ENCODE data around the gene MICOS13. TPM values are rescaled to one million over a fixed set of nuclear protein-coding genes. Genes with fewer than 3 reads are reported as not detected.

MICOS13 gene
- total RNA-seq, 4 donors from 2014 or later, result 29.7 to 60.6 (median 50.7) TPM

DNA sequence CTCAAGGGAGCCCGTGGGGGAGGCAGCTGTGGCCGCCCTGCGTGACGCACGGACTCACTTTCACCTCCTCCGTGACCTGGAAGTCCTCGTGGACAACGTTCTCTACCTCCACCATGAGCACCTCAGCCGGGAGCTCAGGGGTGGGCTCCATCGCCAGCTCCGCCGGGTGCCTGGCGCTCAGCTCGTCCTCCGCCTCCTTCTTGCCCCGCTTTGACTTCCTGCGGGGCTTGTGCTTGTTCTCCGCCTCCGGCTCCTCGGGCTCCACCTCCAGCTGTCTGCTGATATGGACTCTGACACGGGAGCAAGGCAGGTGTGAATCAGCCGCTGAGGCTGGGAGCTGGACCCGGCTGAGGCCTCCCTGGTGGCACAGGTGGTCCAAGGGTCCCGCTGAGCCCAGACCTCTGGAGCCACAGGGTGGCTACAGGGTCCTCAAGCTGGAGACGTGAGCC lies 31.4 kb upstream of the MICOS13 start:
- no peak overlapping the region for H3K4me3 ChIP-seq
- H3K9me3 ChIP-seq, result no peaks in the 10 kb centered on the region
- WGBS, 2 donors (ENCODE audit: low coverage in 1 of 2), result 77 to 91% methylated on average over 6 to 7 of the region's 25 CpGs
- no peaks in the 10 kb centered on the region for H3K27me3 ChIP-seq
- no peak overlapping the region for H3K27ac ChIP-seq
- TF ChIP-seq, protein P1, sequence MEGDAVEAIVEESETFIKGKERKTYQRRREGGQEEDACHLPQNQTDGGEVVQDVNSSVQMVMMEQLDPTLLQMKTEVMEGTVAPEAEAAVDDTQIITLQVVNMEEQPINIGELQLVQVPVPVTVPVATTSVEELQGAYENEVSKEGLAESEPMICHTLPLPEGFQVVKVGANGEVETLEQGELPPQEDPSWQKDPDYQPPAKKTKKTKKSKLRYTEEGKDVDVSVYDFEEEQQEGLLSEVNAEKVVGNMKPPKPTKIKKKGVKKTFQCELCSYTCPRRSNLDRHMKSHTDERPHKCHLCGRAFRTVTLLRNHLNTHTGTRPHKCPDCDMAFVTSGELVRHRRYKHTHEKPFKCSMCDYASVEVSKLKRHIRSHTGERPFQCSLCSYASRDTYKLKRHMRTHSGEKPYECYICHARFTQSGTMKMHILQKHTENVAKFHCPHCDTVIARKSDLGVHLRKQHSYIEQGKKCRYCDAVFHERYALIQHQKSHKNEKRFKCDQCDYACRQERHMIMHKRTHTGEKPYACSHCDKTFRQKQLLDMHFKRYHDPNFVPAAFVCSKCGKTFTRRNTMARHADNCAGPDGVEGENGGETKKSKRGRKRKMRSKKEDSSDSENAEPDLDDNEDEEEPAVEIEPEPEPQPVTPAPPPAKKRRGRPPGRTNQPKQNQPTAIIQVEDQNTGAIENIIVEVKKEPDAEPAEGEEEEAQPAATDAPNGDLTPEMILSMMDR (IDR thresholded peaks at IDR 0.05), result no peak
- TF ChIP-seq POLR2AphosphoS5 (IDR thresholded peaks at IDR 0.05) (no peak), POLR2A (IDR thresholded peaks at IDR 0.05) (no peak), EP300 (IDR thresholded peaks at IDR 0.05) (no peak)
- peaks cover 0 to 5% (median 0%) of the 10 kb centered on the region in 3 donors for H3K4me1 ChIP-seq
- ATAC-seq, result no peak
- H3K36me3 ChIP-seq, result peaks cover 0 to 77% of the 10 kb centered on the region in 2 donors

DNA sequence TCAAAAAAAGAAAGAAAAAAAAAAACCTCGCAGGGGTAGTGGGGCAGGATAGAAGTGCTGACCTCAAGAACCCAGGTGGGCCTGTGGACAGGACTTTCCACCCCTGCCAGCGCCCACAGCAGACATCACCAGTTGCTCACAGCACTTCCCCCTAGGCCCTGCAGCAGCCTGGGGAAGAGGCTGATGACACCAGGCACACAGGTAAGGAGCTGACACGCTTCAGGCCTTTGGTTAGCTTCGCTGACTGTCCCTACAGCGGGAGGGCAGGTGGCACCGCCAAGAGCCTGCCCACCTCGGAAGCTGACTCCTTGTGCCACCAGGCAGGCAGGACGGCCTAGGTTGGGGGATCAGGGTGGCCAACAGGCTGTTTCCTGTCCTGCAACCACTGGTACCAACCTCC lies 30.7 kb upstream of the MICOS13 start:
- no peak for ATAC-seq
- no peak overlapping the region for H3K27ac ChIP-seq
- no peaks in the 10 kb centered on the region for H3K9me3 ChIP-seq
- 95 to 100% methylated on average over 1 to 2 of the region's 8 CpGs for WGBS, 2 donors (ENCODE audit: low coverage in 1 of 2)
- peaks cover 0 to 84% of the 10 kb centered on the region in 2 donors for H3K36me3 ChIP-seq
- no peak overlapping the region for H3K4me3 ChIP-seq
- TF ChIP-seq POLR2A (IDR thresholded peaks at IDR 0.05) (no peak), EP300 (IDR thresholded peaks at IDR 0.05) (no peak), POLR2AphosphoS5 (IDR thresholded peaks at IDR 0.05) (no peak)
- TF ChIP-seq, protein P1 (IDR thresholded peaks at IDR 0.05), result no peak
- H3K27me3 ChIP-seq, result no peaks in the 10 kb centered on the region
- no peaks in the 10 kb centered on the region for H3K4me1 ChIP-seq

DNA sequence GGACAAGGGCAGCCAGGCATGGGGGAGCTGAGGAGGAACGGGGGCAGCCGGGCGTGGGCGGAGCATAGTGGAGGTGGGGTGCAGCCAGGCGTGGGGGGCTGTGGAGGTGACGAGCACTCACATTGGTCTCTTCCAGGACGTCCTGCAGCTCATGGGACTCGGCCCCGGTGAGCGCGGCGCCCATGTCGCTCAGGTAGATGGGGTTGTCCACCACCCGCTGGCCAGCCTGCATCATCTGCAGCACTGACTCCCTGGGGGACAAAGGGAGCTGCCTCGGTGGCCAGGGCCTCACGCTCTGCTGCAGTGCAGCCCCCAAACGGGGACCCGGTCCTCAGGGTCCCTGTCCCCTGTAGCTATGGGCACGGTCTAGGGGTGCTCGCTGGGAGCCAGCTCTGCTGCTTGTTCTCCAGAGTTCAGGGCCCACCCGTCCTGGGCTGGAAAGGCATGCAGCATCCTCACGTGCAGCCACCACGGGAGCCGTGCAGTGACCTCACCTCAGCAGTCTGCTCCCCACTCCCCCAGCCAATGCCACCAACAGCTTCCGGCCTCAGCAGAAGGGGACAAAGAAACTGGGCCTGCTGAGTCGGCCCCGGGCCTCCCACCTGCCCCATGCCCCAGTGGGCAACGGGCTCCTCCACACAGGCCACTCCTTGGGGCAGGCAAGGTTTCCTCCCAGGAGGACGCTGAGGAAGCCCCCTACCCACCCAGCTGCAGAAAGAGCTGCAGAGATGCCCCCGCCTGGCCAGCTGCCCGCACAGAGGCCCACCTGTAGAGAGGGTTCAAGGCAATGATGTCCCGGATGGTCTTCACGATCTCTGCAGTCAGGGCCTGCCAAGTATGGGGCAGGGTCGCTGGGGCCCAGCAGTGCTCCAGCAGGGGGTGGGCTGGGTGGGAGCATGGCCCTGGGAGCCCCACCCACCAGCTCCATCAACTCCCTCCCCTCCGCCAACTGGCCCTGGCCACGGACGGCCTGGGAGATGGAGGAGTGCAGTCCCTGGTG lies 27.6 kb upstream of the MICOS13 start:
- TF ChIP-seq POLR2A (IDR thresholded peaks at IDR 0.05), result no peak
- TF ChIP-seq POLR2AphosphoS5 (IDR thresholded peaks at IDR 0.05), result no peak
- TF ChIP-seq EP300 (IDR thresholded peaks at IDR 0.05), result no peak
- TF ChIP-seq, protein P1 (IDR thresholded peaks at IDR 0.05), result no peak
- H3K4me1 ChIP-seq, result no peaks in the 10 kb centered on the region
- H3K27ac ChIP-seq, result no peak overlapping the region
- H3K9me3 ChIP-seq, result no peaks in the 10 kb centered on the region
- WGBS, 2 donors (ENCODE audit: low coverage in 1 of 2), result 91 to 100% methylated on average over 3 to 10 of the region's 37 CpGs
- no peak overlapping the region for H3K4me3 ChIP-seq
- H3K27me3 ChIP-seq, result no peaks in the 10 kb centered on the region
- ATAC-seq, result no peak
- H3K36me3 ChIP-seq, result peaks cover 0 to 100% of the 10 kb centered on the region in 2 donors

DNA sequence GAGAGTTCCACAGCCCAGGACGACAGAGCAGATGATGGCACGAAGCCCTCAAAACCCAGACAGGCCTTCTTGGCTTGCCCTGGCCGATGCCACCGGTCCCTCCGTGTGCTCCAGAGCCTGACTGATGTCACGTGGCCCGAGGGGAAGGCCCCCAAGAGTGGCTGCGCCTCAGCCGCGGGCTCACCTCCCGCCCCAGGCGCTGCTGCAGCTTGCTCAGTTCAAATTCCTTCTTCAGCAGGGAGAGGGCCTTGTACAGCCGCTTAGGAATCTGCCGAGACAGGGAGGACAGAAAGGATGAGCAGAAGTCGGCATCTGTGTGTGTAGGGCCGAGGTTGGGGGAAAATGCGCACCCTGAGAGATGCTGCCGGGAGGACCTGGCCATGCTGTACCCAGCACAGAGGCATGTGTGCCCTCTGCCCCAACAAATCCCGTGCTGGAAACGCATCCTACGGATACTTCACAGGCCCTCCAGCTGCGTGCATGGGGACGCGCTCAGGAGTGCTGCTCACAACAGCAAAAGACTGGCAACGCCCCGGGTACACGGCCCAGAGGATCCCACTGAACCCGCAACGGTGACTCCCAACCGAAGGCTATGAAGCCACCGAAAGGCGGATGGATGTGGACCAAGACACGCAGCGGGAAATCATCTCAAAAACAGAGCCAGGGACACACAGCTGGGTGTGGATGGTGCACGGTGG lies 26.7 kb upstream of the MICOS13 start:
- H3K9me3 ChIP-seq, result no peaks in the 10 kb centered on the region
- TF ChIP-seq EP300 (IDR thresholded peaks at IDR 0.05), result no peak
- TF ChIP-seq, protein P1 (IDR thresholded peaks at IDR 0.05), result no peak
- TF ChIP-seq POLR2A (IDR thresholded peaks at IDR 0.05), result no peak
- no peak for TF ChIP-seq POLR2AphosphoS5 (IDR thresholded peaks at IDR 0.05)
- no peak overlapping the region for H3K27ac ChIP-seq
- no peaks in the 10 kb centered on the region for H3K27me3 ChIP-seq
- no peaks in the 10 kb centered on the region for H3K4me1 ChIP-seq
- ATAC-seq, result no peak
- WGBS, 2 donors (ENCODE audit: low coverage in 1 of 2), result 94% methylated on average over 7 to 9 of the region's 35 CpGs
- no peak overlapping the region for H3K4me3 ChIP-seq
- peaks cover 0 to 96% of the 10 kb centered on the region in 2 donors for H3K36me3 ChIP-seq
